GM12873 (cell line): ENCODE data around the gene CACNA1B.

Experiments used
- TF ChIP-seq, protein P1 (sequence below): IDR thresholded peaks from 2 replicates; pipeline ENCODE4 v1.5.1; 2012; ENCODE audit warnings: low read depth, mild to moderate bottlenecking, moderate library complexity, low read length, control low read depth; ENCODE audit not compliant: insufficient read depth; ENCODE audit errors: missing control alignments

CACNA1B gene

DNA sequence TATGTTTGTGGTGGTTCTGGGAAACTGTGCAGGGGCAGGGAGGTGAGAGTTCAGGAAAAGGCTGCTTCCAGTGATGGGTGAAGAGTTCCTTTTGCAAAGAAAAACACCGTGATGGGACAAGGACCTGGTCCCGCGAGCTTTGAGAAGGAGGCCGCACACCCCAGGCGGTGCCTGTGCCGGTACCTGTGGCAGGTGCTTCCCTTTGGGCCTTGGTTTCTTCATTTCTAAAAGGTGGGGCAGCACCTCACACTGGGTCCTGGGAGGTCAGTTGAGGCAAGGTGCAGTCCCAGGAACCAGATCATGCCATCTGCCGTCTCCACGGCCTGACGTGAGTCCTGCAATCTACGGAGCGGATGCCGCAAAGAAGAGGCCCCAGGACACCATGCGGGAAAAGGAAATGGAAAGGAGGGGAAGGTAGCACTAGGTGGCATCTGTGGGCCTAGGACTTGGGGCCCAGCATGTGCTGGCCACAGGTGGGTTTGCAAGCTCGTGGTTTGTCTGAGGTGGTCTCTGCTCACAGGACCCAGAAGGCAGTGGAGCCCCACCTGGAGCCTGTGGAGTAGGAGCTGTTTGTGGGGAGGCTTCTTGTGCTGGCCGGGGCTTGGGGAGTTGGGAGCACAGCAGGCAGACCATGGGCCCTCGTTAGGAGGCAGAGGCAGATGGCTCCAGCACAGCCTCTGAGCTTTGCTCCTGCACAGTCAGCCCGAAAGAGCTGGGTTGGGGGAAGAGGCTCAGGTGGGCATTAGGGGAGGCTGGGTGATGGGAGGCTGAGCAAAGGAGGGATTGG lies 131.6 kb downstream of the CACNA1B start:
- TF ChIP-seq, protein P1, sequence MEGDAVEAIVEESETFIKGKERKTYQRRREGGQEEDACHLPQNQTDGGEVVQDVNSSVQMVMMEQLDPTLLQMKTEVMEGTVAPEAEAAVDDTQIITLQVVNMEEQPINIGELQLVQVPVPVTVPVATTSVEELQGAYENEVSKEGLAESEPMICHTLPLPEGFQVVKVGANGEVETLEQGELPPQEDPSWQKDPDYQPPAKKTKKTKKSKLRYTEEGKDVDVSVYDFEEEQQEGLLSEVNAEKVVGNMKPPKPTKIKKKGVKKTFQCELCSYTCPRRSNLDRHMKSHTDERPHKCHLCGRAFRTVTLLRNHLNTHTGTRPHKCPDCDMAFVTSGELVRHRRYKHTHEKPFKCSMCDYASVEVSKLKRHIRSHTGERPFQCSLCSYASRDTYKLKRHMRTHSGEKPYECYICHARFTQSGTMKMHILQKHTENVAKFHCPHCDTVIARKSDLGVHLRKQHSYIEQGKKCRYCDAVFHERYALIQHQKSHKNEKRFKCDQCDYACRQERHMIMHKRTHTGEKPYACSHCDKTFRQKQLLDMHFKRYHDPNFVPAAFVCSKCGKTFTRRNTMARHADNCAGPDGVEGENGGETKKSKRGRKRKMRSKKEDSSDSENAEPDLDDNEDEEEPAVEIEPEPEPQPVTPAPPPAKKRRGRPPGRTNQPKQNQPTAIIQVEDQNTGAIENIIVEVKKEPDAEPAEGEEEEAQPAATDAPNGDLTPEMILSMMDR, result no peak

DNA sequence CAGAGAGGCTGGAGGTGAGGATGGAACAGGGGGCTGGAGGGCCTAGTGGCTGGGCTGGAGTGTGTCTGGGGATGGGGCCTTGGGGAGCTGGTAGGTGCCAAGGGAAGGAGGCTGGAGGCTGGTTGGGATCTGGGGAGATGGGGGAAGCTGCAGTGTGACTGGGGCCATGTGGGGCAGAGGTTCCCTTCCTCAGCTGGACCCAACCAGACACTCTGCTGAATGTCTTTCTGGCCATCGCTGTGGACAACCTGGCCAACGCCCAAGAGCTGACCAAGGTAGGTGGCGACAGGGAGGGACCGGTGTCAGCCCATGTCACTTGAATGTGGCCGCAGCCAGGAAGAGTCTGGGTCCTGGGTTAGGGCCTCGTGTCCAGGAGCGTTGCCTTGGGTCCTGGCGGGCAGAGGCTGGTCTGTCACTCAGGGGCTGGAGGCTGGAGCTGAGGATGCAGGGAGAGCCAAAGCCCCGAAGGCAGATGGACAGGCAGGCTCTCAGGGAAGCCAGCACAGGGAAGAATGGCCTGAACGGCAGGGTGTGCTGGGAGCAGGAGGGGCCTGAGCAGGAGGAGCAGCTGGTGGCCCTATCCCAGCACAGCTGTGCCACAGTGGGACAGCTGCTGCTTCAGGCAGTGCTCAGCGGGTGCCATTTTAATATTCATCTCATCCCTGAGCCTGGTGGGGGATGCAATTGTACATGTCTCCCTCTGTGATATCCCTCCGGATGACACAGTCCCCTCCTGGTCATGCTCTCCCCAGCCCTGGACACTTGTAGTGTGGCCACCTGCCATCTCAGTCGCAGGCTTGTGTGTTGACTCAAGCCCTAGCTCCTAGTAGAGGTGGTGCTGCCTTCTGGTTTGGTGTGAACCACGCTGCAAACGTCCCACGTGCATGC lies 132.5 kb downstream of the CACNA1B start:
- TF ChIP-seq, protein P1, result no peak

DNA sequence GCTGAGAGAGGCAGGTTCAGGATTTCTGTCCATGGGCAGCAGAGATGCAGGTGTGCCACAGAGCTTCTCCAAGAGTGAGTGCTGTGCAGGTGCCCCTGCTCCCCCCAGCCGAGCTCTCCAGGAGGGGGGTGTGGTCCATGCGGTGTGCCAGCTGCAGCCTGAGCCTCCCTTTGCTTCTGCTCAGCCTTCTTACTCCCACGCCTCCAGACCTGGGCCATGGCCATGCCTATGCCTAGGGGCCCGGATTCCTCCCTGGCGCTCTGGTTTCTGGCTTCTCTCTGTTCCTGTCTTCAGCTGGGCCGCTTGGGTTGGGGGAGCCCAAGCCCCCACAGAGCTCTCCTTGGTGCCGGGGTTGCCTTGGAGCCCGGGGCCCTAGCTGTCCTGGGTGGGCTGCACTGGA lies 133.3 kb downstream of the CACNA1B start:
- TF ChIP-seq, protein P1, result no peak

DNA sequence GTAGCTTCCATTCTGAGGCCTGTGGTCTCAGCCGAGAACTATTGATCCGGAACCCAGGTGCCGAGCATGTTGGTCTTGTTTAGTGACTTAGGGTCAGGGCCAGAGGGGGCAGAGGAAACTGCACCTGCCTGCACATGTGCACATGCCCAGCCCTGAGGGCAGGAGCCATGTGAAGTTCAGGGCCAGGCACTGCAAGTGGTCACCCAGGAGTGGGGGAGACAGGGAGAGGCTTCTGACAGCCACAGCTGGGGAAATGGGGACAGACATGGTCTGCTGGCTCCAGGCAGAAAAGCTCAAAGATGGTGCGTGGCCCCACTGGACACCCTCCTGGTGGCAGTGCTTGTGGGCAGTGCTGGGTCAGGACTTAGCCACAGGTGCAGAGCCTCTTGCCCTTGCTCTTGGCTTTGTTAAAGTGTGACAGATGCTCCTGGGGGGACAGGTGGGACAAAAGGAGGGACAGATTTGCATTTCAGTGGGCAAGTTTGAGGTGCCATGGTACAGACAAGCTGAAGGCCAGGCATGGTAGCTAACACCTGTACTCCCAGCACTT lies 134.4 kb downstream of the CACNA1B start:
- TF ChIP-seq, protein P1, result no peak

DNA sequence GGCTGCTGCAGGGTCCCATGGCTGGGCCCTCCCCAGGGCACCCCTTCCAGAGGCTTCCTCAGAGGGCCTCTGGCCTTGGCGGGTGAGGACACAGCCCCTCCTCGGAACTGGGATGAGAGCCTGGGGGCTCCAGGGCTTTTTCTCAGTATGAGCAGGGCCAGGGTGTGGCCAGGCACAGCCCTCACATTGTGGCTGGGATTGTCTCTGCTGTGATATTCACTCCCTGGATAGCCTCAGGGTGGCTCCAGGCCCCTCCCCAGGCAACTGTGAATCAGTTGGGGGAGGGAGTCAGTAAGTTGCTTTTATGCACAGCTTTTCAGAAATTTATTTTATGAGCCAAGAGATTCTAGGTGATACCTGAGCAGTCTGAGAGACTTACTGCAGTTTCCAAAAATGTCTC lies 135.7 kb downstream of the CACNA1B start:
- TF ChIP-seq, protein P1, result no peak

DNA sequence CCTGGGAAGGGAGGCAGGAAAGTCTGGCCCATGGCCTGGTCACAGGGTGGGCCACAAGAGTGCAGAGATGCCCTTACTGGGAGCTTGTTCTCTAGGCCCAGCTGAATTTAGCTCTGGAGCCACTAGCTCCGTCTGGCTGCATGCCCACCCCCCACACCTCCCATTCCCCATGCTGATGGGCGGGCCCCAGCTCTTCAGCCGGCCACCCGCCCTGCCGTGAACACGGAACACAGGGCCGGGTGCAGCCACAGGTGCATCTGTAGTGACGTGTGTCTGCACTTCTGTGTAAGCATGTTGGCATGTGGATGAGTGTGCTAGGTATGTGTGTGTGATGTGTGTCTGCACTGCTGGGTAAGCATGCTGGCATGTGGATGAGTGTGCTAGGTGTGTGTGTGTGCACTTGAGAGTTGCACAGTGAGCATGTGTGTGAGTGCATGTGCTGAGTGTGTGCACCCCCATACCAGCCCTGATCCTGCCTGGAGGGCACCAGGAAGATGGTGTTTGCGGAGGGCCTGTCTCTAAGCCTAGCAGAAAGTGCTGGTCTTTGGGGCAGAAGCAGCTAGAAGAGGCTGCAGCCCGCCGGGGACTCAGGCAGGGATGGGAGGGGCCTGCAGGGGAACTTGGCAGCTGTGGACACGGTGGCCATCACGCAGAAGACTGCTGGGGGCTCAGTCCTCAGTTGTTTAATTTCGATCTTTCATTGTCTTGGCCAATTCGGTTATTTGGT lies 136.4 kb downstream of the CACNA1B start:
- TF ChIP-seq, protein P1, result no peak

GRCh38 chr9:138014563-138014945 lies 137.0 kb downstream of the CACNA1B start:
- TF ChIP-seq, protein P1, result no peak
